ENCODE measurements around the gene DISP1. TPM values are rescaled to one million over a fixed set of nuclear protein-coding genes. Genes with fewer than 3 reads are reported as not detected.

Gene DISP1
- total RNA-seq, 1 experiment from 2014 or later, result 1.3 TPM

- Histone ChIP-seq H3K9me3 (ENCODE audit: low read length) (no peaks in the 10 kb centered on the region), H3K36me3 (ENCODE audit: low read depth, low read length) (no peaks in the 10 kb centered on the region), H3F3A (ENCODE audit: low read length, unreplicated experiment) (no peaks in the 10 kb centered on the region), H3K4me2 (ENCODE audit: low read length) (no peak overlapping the region), H4K20me1 (ENCODE audit: low read length) (no peaks in the 10 kb centered on the region), H3K79me2 (ENCODE audit: low read length) (no peaks in the 10 kb centered on the region), H2AFZ (ENCODE audit: low read length) (no peak overlapping the region), H3K4me3 (ENCODE audit: low read length) (no peak overlapping the region), H3K27me3 (ENCODE audit: low read length) (no peaks in the 10 kb centered on the region), H3K4me1 (ENCODE audit: insufficient read depth, low read length) (peaks cover 9% of the 10 kb centered on the region), H3K9me2 (replicated peaks; ENCODE audit: low read length) (no peaks in the 10 kb centered on the region), H3K9ac (ENCODE audit: low read length) (no peak overlapping the region), H3K27ac (ENCODE audit: low read length) (no peak overlapping the region)
- ATAC-seq, result peak; percentile 48
- TF ChIP-seq EZH2 (IDR thresholded peaks at IDR 0.05; ENCODE audit: low read length, unreplicated experiment), result no peak
- POLR2A ChIA-PET (ENCODE audit: unreplicated experiment), result no interaction called here
- BruUV-seq (replicated peaks), result no TSS peak
- intact Hi-C loops (cut with micrococcal nuclease), result loop anchor here (2.0 to 10.0 kb wide), 2 partner anchors 16 to 886 kb away; partner anchors contain the start of gene DISP1
- no peak for DNase-seq
- CTCF ChIA-PET, result interaction anchor here (0.6 kb wide), 1 partner anchor 67 kb away, joined by 4 read pairs; no protein-coding TSS in a partner anchor
These were observed 15.9 kb upstream of the DISP1 start for GRCh38 chr1:222798975-222799374.

GRCh38 chr1:222801067-222801466 lies 13.8 kb upstream of the DISP1 start:
- intact Hi-C loops (cut with micrococcal nuclease), result no loop called here
- Histone ChIP-seq H3F3A (ENCODE audit: low read length, unreplicated experiment) (no peaks in the 10 kb centered on the region), H3K4me3 (ENCODE audit: low read length) (no peak overlapping the region), H3K27me3 (ENCODE audit: low read length) (no peaks in the 10 kb centered on the region), H2AFZ (ENCODE audit: low read length) (no peak overlapping the region), H3K27ac (ENCODE audit: low read length) (no peak overlapping the region), H3K79me2 (ENCODE audit: low read length) (no peaks in the 10 kb centered on the region), H3K4me2 (ENCODE audit: low read length) (no peak overlapping the region), H3K9ac (ENCODE audit: low read length) (no peak overlapping the region), H4K20me1 (ENCODE audit: low read length) (no peaks in the 10 kb centered on the region), H3K36me3 (ENCODE audit: low read depth, low read length) (no peaks in the 10 kb centered on the region), H3K4me1 (ENCODE audit: insufficient read depth, low read length) (peaks cover 9% of the 10 kb centered on the region), H3K9me2 (replicated peaks; ENCODE audit: low read length) (no peaks in the 10 kb centered on the region), H3K9me3 (ENCODE audit: low read length) (no peaks in the 10 kb centered on the region)
- POLR2A ChIA-PET (ENCODE audit: unreplicated experiment), result no interaction called here
- TF ChIP-seq EZH2 (IDR thresholded peaks at IDR 0.05; ENCODE audit: low read length, unreplicated experiment), result no peak
- DNase-seq, result no peak
- no peak for ATAC-seq
- BruUV-seq (replicated peaks), result no TSS peak
- CTCF ChIA-PET, result no interaction called here

GRCh38 chr1:222811671-222812070 lies 3.2 kb upstream of the DISP1 start:
- BruUV-seq (replicated peaks), result no TSS peak
- Histone ChIP-seq H3K4me1 (ENCODE audit: insufficient read depth, low read length) (peaks cover 18% of the 10 kb centered on the region), H3K27me3 (ENCODE audit: low read length) (no peaks in the 10 kb centered on the region), H3K27ac (ENCODE audit: low read length) (no peak overlapping the region), H3K9me3 (ENCODE audit: low read length) (no peaks in the 10 kb centered on the region), H3K4me2 (ENCODE audit: low read length) (no peak overlapping the region), H4K20me1 (ENCODE audit: low read length) (no peaks in the 10 kb centered on the region), H3K4me3 (ENCODE audit: low read length) (no peak overlapping the region), H3F3A (ENCODE audit: low read length, unreplicated experiment) (no peaks in the 10 kb centered on the region), H3K9me2 (replicated peaks; ENCODE audit: low read length) (no peaks in the 10 kb centered on the region), H3K79me2 (ENCODE audit: low read length) (peaks cover 12% of the 10 kb centered on the region), H2AFZ (ENCODE audit: low read length) (no peak overlapping the region), H3K9ac (ENCODE audit: low read length) (no peak overlapping the region), H3K36me3 (ENCODE audit: low read depth, low read length) (no peaks in the 10 kb centered on the region)
- CTCF ChIA-PET, result no interaction called here
- ATAC-seq (no peak), DNase-seq (no peak)
- POLR2A ChIA-PET (ENCODE audit: unreplicated experiment), result no interaction called here
- no peak for TF ChIP-seq EZH2phosphoT487 (IDR thresholded peaks at IDR 0.05; ENCODE audit: borderline replicate concordance, low read length)
- intact Hi-C loops (cut with micrococcal nuclease), result no loop called here

- H3K9ac ChIP-seq (ENCODE audit: low read length), result 0 out of 2 replicates have a peak overlapping the region, but pooled peaks have one; percentile 71
- intact Hi-C loops (cut with micrococcal nuclease), result loop anchor here (2.0 kb wide), 1 partner anchor 15 kb away; no protein-coding TSS in a partner anchor
- ChIA-PET POLR2A (ENCODE audit: unreplicated experiment) (interaction anchor here (0.7 kb wide), 1 partner anchor 161 kb away, joined by 6 read pairs; no protein-coding TSS in a partner anchor), CTCF (no interaction called here)
- peak overlapping the region; percentile 73 for H3K27ac ChIP-seq (ENCODE audit: low read length)
- no peaks in the 10 kb centered on the region for H3K9me3 ChIP-seq (ENCODE audit: low read length)
- 0 out of 2 replicates have a peak, but pooled peaks cover 3% of the 10 kb centered on the region for H4K20me1 ChIP-seq (ENCODE audit: low read length)
- ATAC-seq, result no peak
- H2AFZ ChIP-seq (ENCODE audit: low read length), result peak overlapping the region; percentile 92
- H3K4me3 ChIP-seq (ENCODE audit: low read length), result peak overlapping the region; percentile 67
- H3K4me1 ChIP-seq (ENCODE audit: insufficient read depth, low read length), result peaks cover 38% of the 10 kb centered on the region
- H3K27me3 ChIP-seq (ENCODE audit: low read length), result no peaks in the 10 kb centered on the region
- peak overlapping the region; percentile 93 for H3K4me2 ChIP-seq (ENCODE audit: low read length)
- H3K79me2 ChIP-seq (ENCODE audit: low read length), result peaks cover 30% of the 10 kb centered on the region
- no peaks in the 10 kb centered on the region for H3K9me2 ChIP-seq (replicated peaks; ENCODE audit: low read length)
- DNase-seq, result no peak
- BruUV-seq (replicated peaks), result no TSS peak
- TF ChIP-seq EZH2 (IDR thresholded peaks at IDR 0.05; ENCODE audit: low read length, unreplicated experiment), result no peak
- 0 out of 2 replicates have a peak, but pooled peaks have one; percentile 17 for TF ChIP-seq CTCF (conservative IDR thresholded peaks at IDR 0.05; ENCODE audit: low read depth, low read length)
- H3K36me3 ChIP-seq (ENCODE audit: low read depth, low read length), result no peaks in the 10 kb centered on the region
- H3F3A ChIP-seq (ENCODE audit: low read length, unreplicated experiment), result no peaks in the 10 kb centered on the region
These were observed 838 bp upstream of the DISP1 start for GRCh38 chr1:222813866-222814535.

Data from PC-3 (cell line).